SH-SY5Y (cell line): ENCODE results near the gene OR4K1.

ENCODE experiments used
- GATA2 ChIP-seq: IDR thresholded peaks from 2 replicates; pipeline ENCODE4 v1.6.1; 2011; ENCODE audit warnings: mild to moderate bottlenecking, low read depth, low read length
- GATA3 ChIP-seq: IDR thresholded peaks from 2 replicates; pipeline ENCODE4 v1.6.1; 2011; ENCODE audit warnings: low read depth, mild to moderate bottlenecking, low read length, moderate library complexity

The OR4K1 gene

DNA sequence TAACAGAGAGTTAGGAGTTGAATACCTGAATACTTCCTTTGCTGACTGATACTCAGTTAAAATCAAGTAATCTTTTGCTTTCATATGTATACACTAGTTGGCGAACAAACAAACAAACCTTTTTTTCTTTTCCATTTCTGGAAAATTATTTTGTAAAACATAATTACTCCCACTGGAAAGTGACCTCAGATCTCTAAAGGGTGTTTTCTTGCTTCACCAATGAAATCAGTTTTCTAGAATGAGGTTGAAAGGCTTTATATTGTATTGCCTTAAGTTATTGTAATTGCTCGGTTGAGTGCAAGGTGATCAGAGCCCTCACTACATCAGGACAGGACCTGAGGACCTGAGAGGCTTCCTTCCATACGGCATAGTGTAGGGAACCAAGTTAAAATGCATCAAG lies at the start of gene OR4K1:
Gene OR4K1, plus strand, starts transcription at position 301 of the 400 bp plus-strand sequence. CDS start 4,750 bp downstream, outside the sequence.
- no peak for TF ChIP-seq GATA2
- TF ChIP-seq GATA3 = no peak

DNA sequence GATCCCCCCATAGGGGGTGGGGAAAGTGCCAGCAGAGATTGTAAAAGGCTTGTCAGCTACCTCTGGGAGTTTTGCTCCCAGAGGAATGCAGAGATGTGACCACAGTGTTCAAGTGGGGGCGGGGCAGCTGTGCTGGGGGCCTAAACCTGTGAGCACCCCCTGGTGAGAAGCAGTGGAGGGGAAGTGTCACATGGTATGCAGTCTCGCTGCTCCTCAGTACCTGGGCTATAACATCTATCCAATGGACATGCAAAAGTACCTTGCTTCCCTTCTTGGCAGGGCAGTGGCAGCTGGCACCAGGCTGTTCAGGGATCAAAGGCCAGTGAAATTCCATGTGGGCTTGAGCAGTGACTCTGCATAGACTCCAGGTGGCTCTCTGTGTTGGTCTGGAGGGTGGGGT lies 35.4 kb upstream of the OR4K1 start:
- no peak for TF ChIP-seq GATA2
- TF ChIP-seq GATA3 = no peak

- TF ChIP-seq GATA2 (no peak), GATA3 (no peak)
These were observed 29.7 kb upstream of the OR4K1 start for GRCh38 chr14:19900999-19901398.

DNA sequence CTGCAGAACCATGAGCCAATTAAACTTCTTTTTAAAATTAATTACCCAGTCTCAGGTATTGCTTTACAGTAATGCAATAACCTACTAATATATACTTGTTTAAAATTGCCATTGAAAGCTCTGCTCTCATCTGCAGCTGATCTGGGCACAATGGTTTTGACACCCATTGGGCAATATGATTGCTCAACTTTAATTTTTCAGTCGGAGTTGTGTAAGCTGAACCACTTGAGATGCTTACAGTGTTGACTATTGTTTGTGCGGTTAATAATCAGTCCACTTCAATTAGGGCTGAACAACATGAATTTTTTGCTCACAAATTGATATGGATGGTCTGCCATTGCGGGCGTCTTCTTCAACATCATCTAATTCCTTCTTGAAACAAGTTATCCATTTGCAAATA lies 28.3 kb upstream of the OR4K1 start:
- TF ChIP-seq GATA3 (no peak), GATA2 (no peak)

GRCh38 chr14:19906665-19907064 lies 24.1 kb upstream of the OR4K1 start:
- TF ChIP-seq GATA2 (no peak), GATA3 (no peak)

- no peak for TF ChIP-seq GATA3
- TF ChIP-seq GATA2 = no peak
These were observed 19.6 kb upstream of the OR4K1 start for GRCh38 chr14:19911114-19911513.

GRCh38 chr14:19917243-19917642 lies 13.5 kb upstream of the OR4K1 start:
- TF ChIP-seq GATA2 (no peak), GATA3 (no peak)

DNA sequence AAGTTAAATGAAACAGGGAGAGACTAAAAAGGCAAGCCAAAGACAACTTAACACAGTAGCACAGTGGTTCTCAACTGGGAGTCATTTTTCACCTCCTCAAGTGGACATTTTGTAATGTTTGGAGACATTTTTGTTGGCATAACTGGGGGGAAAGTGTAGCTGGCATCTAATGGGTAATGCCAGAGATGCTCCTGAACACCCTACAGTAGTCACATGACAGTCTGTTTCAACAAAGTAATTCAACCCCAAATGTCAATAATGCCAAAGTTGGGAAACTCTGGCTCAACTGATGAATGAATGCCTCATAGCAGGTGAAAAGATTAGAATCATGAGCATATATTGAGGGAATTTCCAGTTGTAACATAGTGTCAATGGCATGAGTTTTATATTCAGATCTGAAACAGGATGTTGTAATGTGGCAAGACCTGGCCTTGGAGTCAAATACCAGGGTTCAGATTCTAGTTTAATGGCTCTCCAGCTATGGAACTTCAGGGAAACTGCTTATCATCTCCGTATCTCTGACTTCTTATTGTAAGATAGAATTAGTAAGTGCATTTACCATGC lies 12.7 kb upstream of the OR4K1 start:
- no peak for TF ChIP-seq GATA2
- TF ChIP-seq GATA3 = no peak

DNA sequence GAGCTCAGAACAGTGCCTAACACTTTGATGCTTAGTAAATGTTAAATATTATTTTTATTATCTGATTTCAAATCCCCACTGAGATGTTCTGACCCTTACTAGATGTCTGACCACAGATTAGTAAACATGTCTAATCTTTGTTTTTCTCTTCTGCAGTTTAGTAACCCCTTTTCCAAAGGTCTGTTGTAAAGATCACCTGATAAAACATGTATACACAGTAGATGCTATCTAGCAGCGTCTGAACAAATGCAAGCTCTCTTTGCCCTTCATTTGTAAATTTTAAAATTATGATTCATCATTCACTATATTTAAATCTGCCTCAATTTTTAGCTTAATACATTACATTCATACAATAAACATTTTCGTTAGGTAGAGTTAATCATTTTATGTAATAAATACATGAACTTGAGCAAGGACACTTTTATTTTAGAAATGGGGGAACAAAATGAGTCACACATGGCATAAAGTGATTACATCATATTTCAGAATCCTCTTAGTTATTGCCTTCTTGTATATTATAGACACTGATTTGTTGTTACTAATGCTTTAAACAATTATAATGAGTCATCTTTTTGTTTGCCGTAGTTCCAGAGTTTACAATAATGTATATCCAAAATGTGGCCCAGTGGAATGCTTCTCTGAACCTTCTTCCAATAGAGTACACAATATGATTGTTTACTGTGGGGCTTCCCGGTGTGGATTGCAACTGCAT lies 12.0 kb upstream of the OR4K1 start:
- TF ChIP-seq GATA2 (no peak), GATA3 (no peak)

GRCh38 chr14:19920021-19920657 lies 10.6 kb upstream of the OR4K1 start, which contains the start of gene OR4K5:
Gene OR4K5, plus strand, starts transcription at chr14:19920607. Its CDS starts 0 bp downstream, at chr14:19920607.
- no peak for TF ChIP-seq GATA3
- TF ChIP-seq GATA2 = no peak

DNA sequence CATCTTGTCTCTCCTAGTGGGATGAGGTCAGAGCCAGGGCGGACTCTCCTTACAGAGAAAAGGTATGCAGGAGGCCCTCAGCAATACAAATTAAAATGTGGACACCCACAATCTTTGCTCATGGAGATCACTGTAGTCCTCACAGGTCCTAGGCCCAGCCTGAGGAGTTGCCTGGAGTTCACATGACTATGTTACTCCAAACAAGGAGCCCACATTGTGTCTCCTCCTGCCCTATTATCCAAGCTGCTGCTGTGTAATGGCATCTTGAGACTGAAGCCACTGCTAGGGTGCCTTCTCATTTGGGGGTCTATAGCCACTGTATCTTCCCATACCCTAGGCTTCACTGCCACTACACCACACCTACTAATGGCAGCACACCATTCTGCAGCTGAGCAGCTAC lies 11.0 kb downstream of the OR4K1 start:
- TF ChIP-seq GATA2 (no peak), GATA3 (no peak)

DNA sequence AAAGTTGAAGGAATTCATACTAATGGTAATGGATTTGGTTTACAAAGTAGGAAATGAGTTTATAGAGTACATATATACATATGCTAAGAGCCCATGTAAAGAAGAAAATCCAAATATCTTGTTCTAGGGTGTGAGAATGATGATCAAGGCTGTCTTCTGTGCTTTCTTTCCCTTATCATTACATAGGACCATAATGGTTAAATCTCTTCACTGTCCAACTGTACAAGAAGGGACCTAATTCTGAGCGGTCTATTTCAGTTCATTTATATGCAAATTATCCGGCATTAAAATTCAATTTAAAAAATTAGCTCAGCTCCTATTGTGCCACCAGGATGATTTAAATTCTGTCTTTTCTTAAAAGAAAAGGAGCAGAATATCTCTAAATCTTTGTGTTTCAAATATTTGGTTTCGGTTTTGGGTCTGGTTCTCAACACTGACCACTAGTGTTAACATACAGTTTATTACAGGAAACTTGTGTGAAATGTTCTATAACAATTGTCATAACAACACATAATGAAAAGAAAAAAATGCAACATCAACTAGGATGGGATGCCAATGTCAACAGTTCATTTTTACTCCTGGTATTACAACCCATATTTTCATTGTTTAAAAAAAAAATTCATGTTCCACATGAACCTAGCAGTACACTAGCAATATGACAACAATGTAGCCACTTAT lies 16.8 kb downstream of the OR4K1 start:
- no peak for TF ChIP-seq GATA2
- TF ChIP-seq GATA3 = no peak

DNA sequence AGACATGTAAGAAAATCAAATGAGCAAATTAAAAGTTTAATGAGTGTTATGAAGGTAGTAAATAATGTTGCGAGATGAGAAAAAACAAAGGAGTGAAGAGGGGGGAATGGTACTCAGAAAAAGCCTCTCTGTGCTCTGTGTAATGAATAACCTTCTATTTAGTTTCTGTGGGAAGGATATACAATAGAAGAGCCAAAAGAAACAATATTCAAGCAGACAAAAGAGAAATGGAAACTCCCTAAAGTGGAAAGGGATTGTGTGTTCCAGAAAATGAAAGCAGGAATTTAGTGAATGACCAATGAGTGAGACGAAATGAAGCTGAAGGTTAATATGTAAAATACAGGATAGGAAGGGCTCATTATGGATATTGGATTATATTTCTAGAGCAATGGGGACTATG lies 18.5 kb downstream of the OR4K1 start:
- TF ChIP-seq GATA2 = no peak
- no peak for TF ChIP-seq GATA3

DNA sequence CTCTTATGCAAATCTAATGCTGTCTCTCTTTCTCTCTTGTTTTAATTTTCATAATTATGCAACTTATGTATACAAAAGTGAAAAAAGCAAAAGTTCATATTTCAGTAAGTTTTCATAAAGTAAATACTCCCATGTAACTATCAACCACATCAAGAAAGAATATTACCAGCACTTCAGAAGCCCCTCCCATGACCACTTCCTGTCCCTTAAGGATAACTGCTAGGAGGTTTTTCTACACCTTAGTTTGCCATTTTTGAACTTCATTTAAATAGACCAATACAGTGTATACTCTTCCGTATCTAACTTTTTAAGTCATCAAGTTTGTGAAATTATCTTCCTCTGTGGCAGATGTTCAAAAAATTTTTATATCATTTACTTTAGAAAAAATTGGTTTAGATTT lies 44.1 kb downstream of the OR4K1 start:
- TF ChIP-seq GATA3 (no peak), GATA2 (no peak)
